K562 (cell line): Measurements from ENCODE around the gene TNFSF9. TPM values are rescaled to one million over a fixed set of nuclear protein-coding genes. Genes with fewer than 3 reads are reported as not detected.

Experiments used
- ATF1 ChIP-seq, 2 experiments: fragments of 450-650 bp in 1 of 2; IDR thresholded peaks; 2 replicates each; pipeline ENCODE4 v1.6.1; 2016; ENCODE audit warnings: missing compliant biosample characterization in 1 of 2, missing genetic modification characterization in 1 of 2
- BRD4 ChIP-seq: fragments of 200-600 bp; sonication (generic); IDR thresholded peaks from 2 replicates; pipeline ENCODE4 v1.6.1; 2017; ENCODE audit warnings: inconsistent platforms
- CAMTA2 ChIP-seq: fragments of 250-450 bp; sonication (Bioruptor Pico); conservative IDR thresholded peaks from 2 replicates; pipeline ENCODE4 v1.5.1; 2022
- CREB5 ChIP-seq: fragments of 250-450 bp; sonication (Bioruptor Pico); IDR thresholded peaks from 2 replicates; pipeline ENCODE4 v1.5.0; 2020; ENCODE audit warnings: mild to moderate bottlenecking
- E2F5 ChIP-seq: sonication (generic); formaldehyde crosslinking; IDR thresholded peaks from 2 replicates; pipeline ENCODE4 v1.8.0; 2022; ENCODE audit warnings: mild to moderate bottlenecking, missing genetic modification reagents
- ELF4 ChIP-seq: fragments of 450-650 bp; formaldehyde crosslinking; IDR thresholded peaks from 2 replicates; pipeline ENCODE4 v1.4.0; 2022; ENCODE audit warnings: missing genetic modification characterization
- FOXK2 ChIP-seq, 2 experiments: fragments of 450-650 bp; IDR thresholded peaks in 1 of 2; conservative IDR thresholded peaks in 1 of 2; 2 replicates each; pipeline ENCODE4 v1.6.1; 2016; ENCODE audit warnings: low read depth in 2 of 2, mild to moderate bottlenecking in 1 of 2
- HMGN3 ChIP-seq: IDR thresholded peaks from 2 replicates; pipeline ENCODE4 v1.6.1; 2011; ENCODE audit warnings: borderline replicate concordance, low read depth, mild to moderate bottlenecking, mixed read lengths, low read length; ENCODE audit not compliant: insufficient read length; ENCODE audit errors: extremely low read depth
- HNRNPH1 ChIP-seq: fragments of 200-400 bp; formaldehyde crosslinking; optimal IDR thresholded peaks from 2 replicates; pipeline ENCODE3; 2017; ENCODE audit warnings: low read depth, mild to moderate bottlenecking, low read length, moderate library complexity
- KDM4B ChIP-seq, 2 experiments: fragments of 450-650 bp in 1 of 2; sonication (generic) in 1 of 2; IDR thresholded peaks; 2 replicates each; pipeline ENCODE4 v1.6.1; 2016 to 2017; ENCODE audit warnings: borderline replicate concordance in 2 of 2, antibody characterized with exemption in 1 of 2, low read depth in 1 of 2, mild to moderate bottlenecking in 1 of 2
- NBN ChIP-seq: fragments of 450-650 bp; IDR thresholded peaks from 2 replicates; pipeline ENCODE4 v1.6.1; 2016; ENCODE audit warnings: low read depth, mild to moderate bottlenecking
- NONO ChIP-seq, 2 experiments: fragments of 200-400 bp in 1 of 2; fragments of 450-650 bp in 1 of 2; formaldehyde crosslinking in 1 of 2; IDR thresholded peaks; 2 replicates each; pipeline ENCODE4 v1.6.1; 2017; ENCODE audit warnings: low read depth in 2 of 2, mild to moderate bottlenecking in 2 of 2, moderate library complexity in 2 of 2, low read length in 1 of 2
- PATZ1 ChIP-seq: fragments of 250-450 bp; sonication (Bioruptor Pico); IDR thresholded peaks from 2 replicates; pipeline ENCODE4 v1.5.0; 2020; ENCODE audit warnings: mild to moderate bottlenecking, borderline replicate concordance
- SP2 ChIP-seq: IDR thresholded peaks from 2 replicates; pipeline ENCODE4 v1.6.1; 2011; ENCODE audit warnings: mild to moderate bottlenecking, low read depth, low read length, moderate library complexity; ENCODE audit not compliant: poor library complexity, severe bottlenecking; ENCODE audit errors: extremely low read depth
- TGIF2 ChIP-seq: sonication (generic); formaldehyde crosslinking; IDR thresholded peaks from 2 replicates; pipeline ENCODE4 v1.8.1; 2022; ENCODE audit warnings: mild to moderate bottlenecking, missing genetic modification reagents, moderate library complexity
- ZBTB26 ChIP-seq: fragments of 450-650 bp; formaldehyde crosslinking; IDR thresholded peaks from 2 replicates; pipeline ENCODE4 v1.4.0; 2022; ENCODE audit warnings: missing genetic modification characterization
- ZC3H8 ChIP-seq: fragments of 450-650 bp; IDR thresholded peaks from 2 replicates; pipeline ENCODE4 v1.6.1; 2017
- ZNF311 ChIP-seq: fragments of 250-450 bp; sonication (Bioruptor Pico); IDR thresholded peaks from 2 replicates; pipeline ENCODE4 v1.4.0; 2020; ENCODE audit warnings: mild to moderate bottlenecking, moderate library complexity
- ZNF324 ChIP-seq: fragments of 250-450 bp; sonication (Bioruptor Pico); IDR thresholded peaks from 2 replicates; pipeline ENCODE4 v1.4.0; 2020; ENCODE audit warnings: mild to moderate bottlenecking
- ZNF398 ChIP-seq: fragments of 250-450 bp; sonication (Bioruptor Pico); IDR thresholded peaks from 2 replicates; pipeline ENCODE4 v1.8.0; 2021; ENCODE audit warnings: moderate library complexity, mild to moderate bottlenecking, inconsistent platforms
- polyA plus RNA-seq, 8 experiments: library from polyadenylated mRNA; depleted of rRNA in 4 of 8; stranded (reverse) in 5 of 8; unstranded in 3 of 8; fragments of >200 nt; fragmentation: Nextera tagmentation in 2 of 8; fragmentation: Illumina TruSeq in 1 of 8; extraction: Ambion mirVana in 2 of 8; extraction: Trizol in 1 of 8; gene quantifications; 2 replicates each; pipeline versions ENCODE4 v1.2.1 to v1.2.3, GENCODE V29; 2011 to 2014; ENCODE audit warnings: inconsistent platforms in 1 of 8, missing spikeins in 1 of 8
- total RNA-seq, 7 experiments: library from RNA; depleted of rRNA in 6 of 7; stranded (reverse); fragments of >200 nt in 6 of 7; fragmentation: Illumina TruSeq in 2 of 7; extraction: Trizol in 2 of 7; gene quantifications; 2 replicates each; pipeline versions ENCODE4 v1.2.1 to v1.2.3, GENCODE V29; 2011 to 2021; ENCODE audit warnings: low replicate concordance in 1 of 7

Gene TNFSF9
- total and polyA plus RNA-seq, 9 of the 15 experiments (the other 6 are each of a cell fraction or from before 2014, with no cell fraction given) = 1.4 to 17.9 (median 6.5) TPM

- TF ChIP-seq ZBTB26 (CRISPR knock-in tag) = no peak
- TF ChIP-seq E2F5 = no peak
- peak; percentile 44; the same call in 1 of the 2 replicates for TF ChIP-seq ELF4 (CRISPR knock-in tag)
- TF ChIP-seq ZC3H8 = no peak
- TF ChIP-seq ATF1 (CRISPR knock-in tag; IDR thresholded peaks at IDR 0.05) = no peak
- no peak; the same call in none of the 2 replicates for TF ChIP-seq ATF1 (tag; IDR thresholded peaks at IDR 0.05)
- TF ChIP-seq HMGN3 = no peak
- TF ChIP-seq KDM4B (IDR thresholded peaks at IDR 0.05; ENCODE audit: borderline replicate concordance in 2 of 2, low read depth in 1 of 2) = no peak
- no peak for TF ChIP-seq HNRNPH1
- no peak for TF ChIP-seq TGIF2 (CRISPR knock-in tag)
- TF ChIP-seq CREB5 (CRISPR knock-in tag) = no peak
- no peak for TF ChIP-seq NONO (IDR thresholded peaks at IDR 0.05; ENCODE audit: low read depth in 2 of 2, low read length in 1 of 2)
- TF ChIP-seq NBN = peak; percentile 78
- TF ChIP-seq BRD4 = no peak
- TF ChIP-seq ZNF324 (CRISPR knock-in tag) = no peak
- TF ChIP-seq FOXK2 (conservative IDR thresholded peaks at IDR 0.05 in 1 of 2, IDR thresholded peaks at IDR 0.05 in 1 of 2; ENCODE audit: low read depth in 2 of 2) = no peak
- no peak for TF ChIP-seq ZNF311 (CRISPR knock-in tag)
- no peak for TF ChIP-seq SP2
- TF ChIP-seq CAMTA2 (CRISPR knock-in tag) = no peak
- no peak for TF ChIP-seq PATZ1 (CRISPR knock-in tag)
- TF ChIP-seq ZNF398 (CRISPR knock-in tag) = no peak
Observed at GRCh38 chr19:6516659-6517291, 14.1 kb upstream of the TNFSF9 start (continued).
